Gastrocnemius medialis (tissue), 4 donors: ENCODE measurements around the gene IGSF21. TPM values are rescaled to one million over a fixed set of nuclear protein-coding genes. Genes with fewer than 3 reads are reported as not detected.

Experiments
- ATAC-seq, 2 donors: fragments of 150-250 bp; one replicate each; pipeline ENCODE4 v1.9.1; 2016
- DNase-seq, 2 donors: peaks; one replicate each; pipeline ENCODE4 v3.0.0-alpha.2; 2019
- H3K27ac ChIP-seq, 4 donors: fragments of 200-600 bp; sonication (generic); 1 replicate in 1 of 4; 2 replicates in 3 of 4; pipeline ENCODE4 v1.5.1; 2016 to 2018; ENCODE audit warnings: mild to moderate bottlenecking in 2 of 4, moderate library complexity in 1 of 4
- H3K27me3 ChIP-seq, 3 donors: fragments of 200-600 bp; sonication (generic) in 2 of 3; 1 replicate in 1 of 3; 2 replicates in 2 of 3; pipeline versions ENCODE4 v1.5.1 to v1.6.0; 2016 to 2019; ENCODE audit warnings: mild to moderate bottlenecking in 1 of 3, moderate library complexity in 1 of 3
- H3K36me3 ChIP-seq, 2 donors: fragments of 200-600 bp; sonication (generic) in 1 of 2; one replicate each; pipeline ENCODE4 v1.5.1; 2017 to 2018
- H3K4me1 ChIP-seq, 2 donors: fragments of 200-600 bp; sonication (generic) in 1 of 2; one replicate each; pipeline ENCODE4 v1.5.1; 2016 to 2017; ENCODE audit warnings: mild to moderate bottlenecking in 2 of 2
- H3K4me3 ChIP-seq, 4 donors: fragments of 200-600 bp; sonication (generic) in 3 of 4; 1 replicate in 1 of 4; 2 replicates in 3 of 4; pipeline ENCODE4 v1.5.1; 2016 to 2019; ENCODE audit warnings: mild to moderate bottlenecking in 2 of 4
- H3K9me3 ChIP-seq, 3 donors: fragments of 200-600 bp; sonication (generic) in 2 of 3; 1 replicate in 1 of 3; 2 replicates in 2 of 3; pipeline ENCODE4 v1.5.1; 2016 to 2019
- CTCF ChIP-seq, 5 experiments: fragments of 450-650 bp in 3 of 5; fragments of 200-600 bp in 2 of 5; sonication (generic) in 2 of 5; IDR thresholded peaks in 4 of 5; conservative IDR thresholded peaks in 1 of 5; 1 replicate in 4 of 5; 2 replicates in 1 of 5; pipeline ENCODE4 v1.5.1; 2016 to 2019; ENCODE audit warnings: antibody characterized with exemption in 5 of 5, mild to moderate bottlenecking in 3 of 5, moderate library complexity in 3 of 5
- POLR2A ChIP-seq, 2 donors: fragments of 450-650 bp; IDR thresholded peaks; one replicate each; pipeline ENCODE4 v1.6.1; 2017; ENCODE audit warnings: antibody characterized with exemption in 2 of 2, mild to moderate bottlenecking in 2 of 2, moderate library complexity in 2 of 2
- in situ Hi-C, 4 donors: fragments of 200-750 bp; cut with MboI; loops; one replicate each; pipeline versions ENCODE4 v1.15.0 to v1.8.0; 2017; ENCODE audit warnings: low sequenced_read_pairs in 4 of 4
- intact Hi-C: fragments of 100-400 bp; cut with DNase I; formaldehyde crosslinking; loops from one replicate; pipeline ENCODE4 v1.15.1; 2023; ENCODE audit warnings: low total_unique reads
- total RNA-seq, 4 donors: library from RNA; depleted of rRNA; stranded (reverse); fragments of >200 nt; gene quantifications; one replicate each; pipeline versions ENCODE4 v1.1.0 to v1.2.3, GENCODE V29; 2016

The IGSF21 gene
- total RNA-seq, 4 donors from 2014 or later, result 0.32 to 0.66 (median 0.53) TPM

- TF ChIP-seq POLR2A (IDR thresholded peaks at IDR 0.05) (no peak), CTCF (IDR thresholded peaks at IDR 0.05 in 4 of 5, conservative IDR thresholded peaks at IDR 0.05 in 1 of 5) (no peak)
- intact Hi-C loops, result no loop called here
- Histone ChIP-seq H3K9me3 (no peaks in the 10 kb centered on the region), H3K27me3 (peaks cover 4 to 12% (median 9%) of the 10 kb centered on the region in 3 donors), H3K27ac (no peak overlapping the region), H3K36me3 (no peaks in the 10 kb centered on the region), H3K4me1 (no peaks in the 10 kb centered on the region), H3K4me3 (no peak overlapping the region)
- ATAC-seq (no peak), DNase-seq (no peak)
- in situ Hi-C loops, result no loop called here
Observed at GRCh38 chr1:18329469-18330253, 222.1 kb downstream of the IGSF21 start.

DNA sequence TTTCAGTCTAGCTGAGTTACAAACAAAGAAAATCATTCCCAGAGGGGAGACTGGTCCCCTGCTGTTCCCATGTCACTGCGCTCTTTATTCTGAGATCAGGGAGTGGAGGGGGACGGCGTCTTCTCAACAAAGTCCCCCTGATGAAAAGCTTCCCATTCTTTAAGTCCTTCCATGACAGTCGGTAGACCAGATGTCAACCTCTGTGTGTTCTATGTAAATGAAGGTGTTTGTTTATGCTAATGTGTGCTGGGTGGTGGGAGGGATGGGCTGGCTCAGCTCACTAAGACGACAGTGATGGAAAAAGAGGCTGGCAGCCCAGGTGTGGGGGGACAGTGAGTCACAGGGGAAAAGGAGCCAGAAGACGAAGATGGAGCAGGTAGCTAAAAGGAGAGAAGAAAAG, 225.0 kb downstream of the IGSF21 start:
- no peak overlapping the region for H3K27ac ChIP-seq
- intact Hi-C loops, result no loop called here

DNA sequence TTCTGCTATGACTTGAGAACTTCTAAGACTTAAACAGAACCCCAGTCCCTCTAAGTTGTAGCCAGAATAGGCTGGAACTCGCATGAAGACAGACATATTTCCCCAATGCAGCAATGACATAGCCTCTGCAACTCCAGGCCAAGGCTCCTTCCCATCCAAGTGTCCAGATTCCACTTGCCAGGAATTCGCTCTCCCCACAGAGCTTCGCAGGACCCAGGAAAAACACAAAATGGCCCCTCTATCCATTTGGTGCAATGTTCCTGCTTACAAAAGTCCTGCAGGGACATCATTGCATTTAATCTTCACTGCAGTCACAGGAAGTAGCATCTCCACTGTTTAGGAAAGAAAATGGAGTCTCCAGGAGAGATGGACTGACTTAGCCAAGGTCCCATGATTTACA, 225.6 kb downstream of the IGSF21 start:
- Histone ChIP-seq H3K4me1 (no peaks in the 10 kb centered on the region), H3K4me3 (no peak overlapping the region), H3K27me3 (peaks cover 4 to 12% (median 9%) of the 10 kb centered on the region in 3 donors), H3K27ac (no peak overlapping the region), H3K36me3 (no peaks in the 10 kb centered on the region), H3K9me3 (no peaks in the 10 kb centered on the region)
- DNase-seq (no peak), ATAC-seq (no peak)
- no peak for TF ChIP-seq CTCF (IDR thresholded peaks at IDR 0.05 in 4 of 5, conservative IDR thresholded peaks at IDR 0.05 in 1 of 5)
- no peak for TF ChIP-seq POLR2A (IDR thresholded peaks at IDR 0.05)
- in situ Hi-C loops (no loop called here), intact Hi-C loops (no loop called here)

More for the DNA sequence above, 225.0 kb downstream of the IGSF21 start:
- Histone ChIP-seq H3K36me3 (no peaks in the 10 kb centered on the region), H3K27me3 (peaks cover 4 to 12% (median 9%) of the 10 kb centered on the region in 3 donors), H3K4me1 (no peaks in the 10 kb centered on the region), H3K9me3 (no peaks in the 10 kb centered on the region), H3K4me3 (no peak overlapping the region)
- in situ Hi-C loops, result no loop called here
- TF ChIP-seq CTCF (IDR thresholded peaks at IDR 0.05 in 4 of 5, conservative IDR thresholded peaks at IDR 0.05 in 1 of 5), result no peak
- TF ChIP-seq POLR2A (IDR thresholded peaks at IDR 0.05), result no peak
- ATAC-seq (no peak), DNase-seq (no peak)

DNA sequence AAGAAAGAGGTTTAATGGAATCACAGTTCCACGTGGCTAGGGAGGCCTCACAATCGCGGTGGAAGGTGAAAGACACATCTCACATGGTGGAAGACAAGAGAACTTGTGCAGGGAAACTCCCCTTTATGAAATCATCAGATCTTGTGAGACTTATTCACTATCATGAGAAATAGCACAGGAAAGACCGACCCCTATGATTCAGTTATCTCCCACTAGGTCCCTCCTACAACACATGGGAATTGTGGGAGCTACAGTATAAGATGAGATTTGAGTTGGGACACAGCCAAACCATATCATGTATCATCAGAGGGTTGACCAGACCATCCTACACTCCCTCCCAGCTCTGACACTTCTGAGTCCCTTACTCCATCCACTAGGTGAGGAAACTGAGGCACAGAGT, 229.2 kb downstream of the IGSF21 start:
- H3K27ac ChIP-seq, result no peak overlapping the region
- H3K27me3 ChIP-seq, result peaks cover 2 to 4% (median 4%) of the 10 kb centered on the region in 3 donors
- ATAC-seq (no peak), DNase-seq (no peak)
- in situ Hi-C loops (no loop called here), intact Hi-C loops (no loop called here)
- no peaks in the 10 kb centered on the region for H3K9me3 ChIP-seq
- no peak for TF ChIP-seq POLR2A (IDR thresholded peaks at IDR 0.05)
- TF ChIP-seq CTCF (IDR thresholded peaks at IDR 0.05 in 4 of 5, conservative IDR thresholded peaks at IDR 0.05 in 1 of 5), result no peak
- no peak overlapping the region for H3K4me3 ChIP-seq
- H3K4me1 ChIP-seq, result no peaks in the 10 kb centered on the region
- H3K36me3 ChIP-seq, result no peaks in the 10 kb centered on the region
